GM18505 (cell line): ENCODE measurements around the gene TMEM108.

ENCODE experiments used
- ATAC-seq: cut with Tn5 transposase; IDR thresholded peaks from one replicate; pipeline ENCODE4 v1.9.1; 2021; ENCODE audit not compliant: unreplicated experiment
- POLR2A ChIP-seq: IDR thresholded peaks from 4 replicates; pipeline ENCODE4 v1.6.1; 2011; ENCODE audit warnings: borderline replicate concordance; ENCODE audit not compliant: insufficient read depth, insufficient read length; ENCODE audit errors: extremely low read depth

TMEM108 gene

DNA sequence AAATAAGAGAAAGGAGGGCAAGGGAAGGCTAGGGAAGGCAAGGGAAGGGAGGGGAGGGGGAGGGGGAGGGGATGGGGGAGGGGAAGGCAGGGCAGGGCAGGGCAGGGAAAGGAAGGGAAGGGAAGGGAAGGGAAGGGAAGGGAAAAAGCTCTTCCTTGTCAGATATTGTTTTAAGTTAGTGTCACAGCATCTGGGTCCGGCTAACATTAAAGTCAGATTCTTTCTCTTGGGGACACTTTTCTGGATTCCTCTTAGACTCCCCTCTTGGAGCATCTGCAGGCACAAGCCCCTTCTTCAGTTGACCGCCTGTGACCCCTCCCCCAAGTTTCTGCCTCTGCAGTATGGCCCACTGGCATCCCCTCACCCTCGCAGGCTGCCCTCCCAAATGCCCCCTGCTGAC, 387.7 kb downstream of the TMEM108 start:
- ATAC-seq = no peak

DNA sequence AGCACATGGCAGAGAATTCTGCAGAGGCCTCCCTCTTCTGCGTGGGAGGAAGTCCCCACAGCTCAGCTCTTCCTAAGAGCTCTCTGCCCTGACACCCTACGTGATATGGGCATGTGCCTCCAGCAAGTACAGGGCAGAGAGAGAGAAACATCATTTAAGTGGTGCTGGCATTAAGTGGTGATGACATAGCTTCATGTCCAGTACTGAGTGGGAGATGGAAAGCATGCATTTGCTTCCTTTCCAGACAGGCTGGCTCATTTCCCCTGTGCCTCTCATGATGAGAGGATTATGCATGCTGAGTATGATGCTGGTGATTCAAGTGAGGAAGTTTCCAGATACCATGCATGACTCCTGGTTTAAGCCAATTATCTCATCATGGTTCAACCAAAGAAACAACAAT, 388.5 kb downstream of the TMEM108 start:
- no peak for ATAC-seq
- no peak for TF ChIP-seq POLR2A

More for the DNA sequence above, 387.7 kb downstream of the TMEM108 start:
- TF ChIP-seq POLR2A = no peak

DNA sequence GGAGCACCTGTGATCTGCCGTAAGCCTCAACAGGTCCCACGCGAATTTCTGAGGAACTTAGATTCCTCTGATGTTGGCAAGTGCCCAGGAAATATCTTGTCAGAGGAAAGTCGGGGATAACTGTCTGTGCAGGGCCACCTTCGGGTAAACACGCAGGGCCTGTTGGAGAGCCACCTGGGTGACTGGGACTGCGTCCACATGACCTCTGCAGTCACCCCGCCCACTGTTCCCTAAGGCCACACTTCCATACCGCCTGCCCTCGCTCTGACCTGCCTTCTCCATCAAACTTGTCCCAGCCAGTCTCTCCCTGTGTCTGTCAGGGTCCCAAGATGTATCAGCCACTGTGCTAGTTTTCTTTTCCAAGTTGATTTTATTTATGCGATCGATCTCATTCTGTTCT, 390.4 kb downstream of the TMEM108 start:
- no peak for TF ChIP-seq POLR2A
- no peak for ATAC-seq

DNA sequence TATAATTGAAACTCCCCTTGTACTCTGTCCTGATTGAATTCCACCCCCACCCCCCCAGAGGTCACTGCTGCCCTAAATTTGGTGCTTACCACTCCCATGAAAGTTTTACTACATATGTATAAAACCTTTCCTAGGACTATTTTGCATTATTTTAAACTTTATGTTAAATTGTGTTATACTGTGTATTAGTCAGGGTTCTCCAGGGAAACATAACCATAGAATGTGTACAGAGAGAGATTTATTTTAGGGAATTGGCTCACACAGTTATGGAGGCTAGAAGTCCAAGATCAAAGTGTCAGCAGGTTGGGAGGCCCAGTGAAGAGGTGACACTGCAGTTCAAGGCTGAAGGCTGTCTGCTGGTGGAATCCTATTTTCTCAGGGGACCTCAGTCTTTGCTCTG, 390.9 kb downstream of the TMEM108 start:
- no peak for ATAC-seq
- no peak for TF ChIP-seq POLR2A

DNA sequence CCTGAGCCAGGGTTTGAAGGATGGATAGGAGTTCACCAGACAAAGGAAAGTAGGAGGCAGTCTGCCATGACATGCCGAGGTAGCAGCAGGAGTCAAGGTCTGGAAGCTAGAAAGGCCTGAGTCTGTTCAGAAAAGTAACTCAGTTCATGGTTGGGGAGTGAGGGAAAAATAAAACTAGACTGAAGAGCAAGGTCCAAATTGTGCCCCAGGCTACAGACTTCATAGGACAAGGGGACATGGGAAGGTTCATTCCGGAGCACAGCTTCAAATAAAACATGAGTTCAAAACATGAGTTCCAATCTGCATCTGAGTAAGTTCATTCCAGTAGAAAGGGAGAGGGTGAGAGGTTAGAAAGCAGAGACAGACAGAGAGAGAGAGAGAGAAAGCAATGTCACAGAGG, 401.4 kb downstream of the TMEM108 start:
- no peak for TF ChIP-seq POLR2A
- ATAC-seq = no peak

DNA sequence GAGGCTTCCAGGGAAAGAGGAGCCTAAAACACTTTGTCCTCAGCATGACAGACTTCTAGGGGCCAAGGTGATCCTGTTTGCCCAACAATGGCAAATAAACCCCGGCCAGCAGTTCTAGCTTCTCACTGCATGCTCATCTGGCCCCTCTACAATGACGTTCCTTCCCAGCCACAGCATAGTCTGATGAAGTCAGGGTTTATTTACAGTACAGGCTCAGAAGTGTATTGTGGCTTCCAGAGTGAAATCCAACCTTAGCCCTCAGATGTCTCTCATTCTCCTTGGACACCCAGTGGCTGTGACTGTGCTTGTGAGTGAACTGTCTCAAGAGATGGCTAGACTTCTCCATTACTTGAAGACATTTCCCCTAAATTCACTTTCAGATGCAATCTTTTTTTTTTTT, 402.5 kb downstream of the TMEM108 start:
- no peak for ATAC-seq
- no peak for TF ChIP-seq POLR2A

DNA sequence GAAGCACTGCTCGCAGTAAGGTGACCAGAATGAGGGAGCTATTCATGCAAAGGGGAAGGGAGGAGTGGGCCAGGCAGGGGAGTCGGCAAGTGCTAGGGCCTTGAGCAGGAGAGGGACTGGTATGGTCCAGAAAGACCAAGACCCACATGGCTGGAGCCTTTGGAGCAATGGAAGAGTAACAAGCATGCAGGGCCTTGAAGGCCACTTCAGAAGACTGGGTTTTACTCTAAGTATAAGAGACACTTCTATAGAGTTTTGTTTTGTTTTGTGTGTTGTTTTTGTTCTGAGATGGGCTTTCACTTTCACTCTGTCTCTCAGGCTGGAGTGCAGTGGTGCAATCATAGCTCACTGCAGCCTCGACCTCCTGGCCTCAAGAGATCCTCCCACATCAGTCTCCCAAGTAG, 403.7 kb downstream of the TMEM108 start:
- peak; percentile 21 for TF ChIP-seq POLR2A
- peak; percentile 72 for ATAC-seq

DNA sequence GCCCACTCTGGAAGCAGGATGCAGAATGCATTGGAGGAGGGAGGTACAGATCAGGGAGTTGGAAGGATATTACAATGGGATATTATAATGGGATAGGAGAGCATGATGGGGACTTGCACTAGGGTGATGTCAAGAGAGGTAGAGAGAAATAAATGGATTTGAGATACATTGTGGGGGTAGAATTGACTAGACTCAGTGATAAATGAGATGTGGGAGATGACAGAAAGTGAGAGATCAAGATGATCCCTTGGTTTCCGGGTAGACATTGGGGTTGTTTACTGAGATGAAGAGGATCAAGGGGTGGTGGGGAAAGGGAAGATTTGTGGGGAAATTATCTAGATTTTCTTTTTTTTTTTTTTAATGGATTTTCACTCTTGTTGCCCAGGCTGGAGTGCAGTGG, 404.3 kb downstream of the TMEM108 start:
- ATAC-seq = no peak
- TF ChIP-seq POLR2A = no peak

DNA sequence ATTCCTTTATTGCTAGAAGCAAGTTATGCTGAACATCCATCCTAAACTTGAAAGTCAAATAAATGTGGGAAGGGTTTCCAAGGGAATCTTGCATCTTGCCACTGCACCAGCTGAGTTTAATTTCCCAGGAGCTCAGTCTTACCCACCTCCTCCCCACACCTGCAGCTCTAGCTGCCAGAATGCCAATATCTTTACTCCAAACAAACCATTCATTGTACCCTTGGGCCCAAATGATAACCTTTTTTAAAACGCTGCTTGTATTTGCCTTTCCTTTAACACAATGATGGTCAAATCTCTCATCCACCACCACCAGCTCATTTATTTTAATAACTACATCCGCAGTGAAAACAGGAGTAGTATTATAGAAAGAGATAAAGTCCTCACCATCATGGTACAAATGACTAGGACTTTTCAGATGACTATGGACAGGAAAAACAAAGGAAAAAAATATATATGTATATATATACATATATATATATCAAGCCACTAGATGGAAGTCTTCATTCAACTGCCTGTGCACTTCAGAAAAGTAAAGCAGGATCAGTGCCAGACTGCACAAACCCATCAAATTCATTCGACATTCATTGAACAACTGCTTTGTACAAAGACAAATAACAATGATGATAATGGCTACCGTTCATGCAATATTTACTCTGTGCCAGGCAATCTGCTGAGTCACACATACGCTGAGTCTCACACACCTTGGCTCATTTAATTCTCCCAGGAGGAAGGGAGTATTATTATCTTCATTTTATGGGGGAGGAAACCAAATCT, 405.6 kb downstream of the TMEM108 start:
- TF ChIP-seq POLR2A = no peak
- no peak for ATAC-seq

DNA sequence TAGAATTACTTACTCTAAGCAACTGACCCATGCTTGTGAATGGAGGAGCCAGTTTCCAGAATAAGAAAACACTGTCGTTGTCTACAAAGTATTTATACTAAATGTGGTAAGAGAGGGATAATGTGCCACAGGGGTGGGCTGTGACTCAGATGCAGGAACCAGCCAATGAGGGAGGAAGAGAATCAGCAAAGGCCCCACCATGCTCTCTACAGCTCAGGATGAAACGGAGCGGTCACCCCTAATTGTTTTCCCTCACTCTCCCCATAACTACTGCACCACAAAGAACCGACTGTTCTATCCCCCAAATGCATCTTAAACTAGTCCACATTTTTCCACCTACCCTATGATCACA, 406.2 kb downstream of the TMEM108 start:
- no peak for TF ChIP-seq POLR2A

DNA sequence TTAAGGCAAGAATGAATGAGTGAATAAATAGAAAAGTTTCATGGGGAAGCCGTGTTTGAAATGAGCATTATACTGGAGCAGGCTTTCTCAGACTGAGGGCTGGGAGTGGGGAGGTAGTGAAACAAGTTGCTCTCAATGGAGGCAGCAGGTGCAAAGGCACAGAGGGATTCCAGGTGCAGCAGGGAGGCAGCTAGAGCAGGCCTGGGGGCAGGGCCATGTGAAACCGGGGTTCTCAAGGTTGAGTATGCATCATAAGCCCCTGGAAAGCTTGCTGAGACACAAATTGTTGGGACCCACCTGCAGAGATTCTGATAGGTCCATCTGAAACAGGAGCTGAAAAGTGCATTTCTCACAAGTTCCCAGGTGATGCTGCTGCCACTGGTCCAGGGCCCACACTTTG, 406.9 kb downstream of the TMEM108 start:
- ATAC-seq = no peak
- TF ChIP-seq POLR2A = no peak

More for the DNA sequence above, 406.2 kb downstream of the TMEM108 start:
- no peak for ATAC-seq
